ENCODE measurements around the gene PLEKHO1.
"Not testable (repeated sequence)": the region's sequence is repeated elsewhere in the genome, so short reads cannot be mapped to it uniquely, and the experiment has no call there.

The PLEKHO1 gene

GRCh38 chr1:150176593-150176992, 26.9 kb downstream of the PLEKHO1 start:
- DNase-seq = no peak

- no peak for DNase-seq
These were observed 28.8 kb downstream of the PLEKHO1 start for GRCh38 chr1:150178548-150178947.

- no peak for DNase-seq
These were observed 30.2 kb downstream of the PLEKHO1 start for GRCh38 chr1:150179867-150180266.

- DNase-seq = no peak
These were observed 30.8 kb downstream of the PLEKHO1 start for GRCh38 chr1:150180474-150180873.

GRCh38 chr1:150182247-150182646, 32.5 kb downstream of the PLEKHO1 start:
- no peak for DNase-seq

- no peak for DNase-seq
These were observed 33.3 kb downstream of the PLEKHO1 start for GRCh38 chr1:150183061-150183460.

DNA sequence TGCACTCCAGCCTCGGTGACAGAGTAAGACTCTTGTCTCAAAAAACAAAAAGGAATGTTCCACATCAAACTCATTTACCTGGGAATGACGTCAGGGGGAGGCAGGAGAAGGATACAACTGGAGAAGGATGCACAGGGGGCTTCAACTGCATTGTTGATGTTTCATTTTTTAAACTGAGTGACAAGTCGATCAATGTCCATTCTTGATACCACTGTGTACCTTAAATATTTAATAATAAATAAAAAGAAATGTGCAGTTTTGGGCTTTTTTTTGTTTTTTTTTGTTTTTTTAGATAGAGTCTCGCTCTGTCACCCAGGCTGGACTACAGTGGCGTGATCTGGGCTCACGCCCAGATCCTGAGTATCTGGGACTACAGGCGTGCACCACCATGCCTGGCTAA, 35.8 kb downstream of the PLEKHO1 start:
- no peak for DNase-seq

DNA sequence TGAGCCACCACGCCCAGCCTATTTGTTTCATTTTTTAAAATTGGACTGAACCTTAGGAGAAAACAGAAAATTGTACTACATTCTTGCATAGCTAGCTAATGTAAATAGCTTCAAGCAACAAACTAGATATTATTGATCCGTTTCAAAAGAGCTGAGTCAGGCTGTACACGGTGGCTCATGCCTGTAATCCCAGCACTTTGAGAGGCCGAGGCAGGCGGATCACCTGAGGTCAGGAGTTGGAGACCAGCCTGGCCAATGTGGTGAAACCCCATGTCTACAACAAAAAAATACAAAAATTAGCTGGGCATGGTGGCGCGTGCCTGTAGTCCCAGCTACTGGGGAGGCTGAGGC, 36.7 kb downstream of the PLEKHO1 start:
- not testable (repeated sequence) for DNase-seq

GRCh38 chr1:150186789-150187559, 37.3 kb downstream of the PLEKHO1 start:
- peak; percentile 35 for DNase-seq

- no peak for DNase-seq
These were observed 37.8 kb downstream of the PLEKHO1 start for GRCh38 chr1:150187560-150187931.

DNA sequence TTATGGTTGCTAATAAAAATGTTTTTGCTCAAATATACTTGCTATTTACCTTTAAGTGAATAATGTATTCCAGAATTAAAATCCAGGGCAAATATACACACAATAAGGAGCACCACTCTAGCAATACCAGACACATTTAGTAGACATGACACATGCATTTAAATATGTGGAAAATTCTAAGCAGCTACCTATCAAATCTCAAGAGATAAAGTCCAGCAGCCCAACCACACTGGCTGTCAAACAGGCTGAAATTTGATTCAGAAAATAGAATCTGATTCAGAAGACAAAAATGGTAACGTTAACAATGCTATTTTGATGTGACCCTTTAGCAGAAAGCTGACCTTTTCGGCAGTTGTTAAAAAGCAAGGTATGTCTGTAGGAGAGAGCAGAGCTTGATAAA, 42.3 kb downstream of the PLEKHO1 start:
- no peak for DNase-seq

GRCh38 chr1:150194381-150195031, 44.8 kb downstream of the PLEKHO1 start:
- no peak for DNase-seq

DNA sequence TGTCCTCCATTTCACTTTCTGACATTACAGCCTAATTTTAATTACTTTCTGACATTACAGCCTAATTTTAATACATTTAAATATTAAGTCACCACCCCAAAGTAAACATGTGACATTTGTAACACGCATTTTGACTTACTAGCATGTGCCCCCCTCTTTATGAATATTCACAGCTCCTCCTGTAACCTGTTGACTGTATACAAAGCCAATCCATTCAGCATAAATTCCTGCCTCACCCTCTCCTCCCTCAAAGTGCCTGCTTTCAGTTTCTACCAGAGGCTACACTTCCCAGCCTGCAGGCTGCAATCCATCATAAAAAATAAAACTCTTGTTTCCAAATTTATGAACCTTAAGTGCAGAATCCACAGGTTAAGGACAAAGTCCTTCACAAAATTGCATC, 46.7 kb downstream of the PLEKHO1 start:
- no peak for DNase-seq

DNA sequence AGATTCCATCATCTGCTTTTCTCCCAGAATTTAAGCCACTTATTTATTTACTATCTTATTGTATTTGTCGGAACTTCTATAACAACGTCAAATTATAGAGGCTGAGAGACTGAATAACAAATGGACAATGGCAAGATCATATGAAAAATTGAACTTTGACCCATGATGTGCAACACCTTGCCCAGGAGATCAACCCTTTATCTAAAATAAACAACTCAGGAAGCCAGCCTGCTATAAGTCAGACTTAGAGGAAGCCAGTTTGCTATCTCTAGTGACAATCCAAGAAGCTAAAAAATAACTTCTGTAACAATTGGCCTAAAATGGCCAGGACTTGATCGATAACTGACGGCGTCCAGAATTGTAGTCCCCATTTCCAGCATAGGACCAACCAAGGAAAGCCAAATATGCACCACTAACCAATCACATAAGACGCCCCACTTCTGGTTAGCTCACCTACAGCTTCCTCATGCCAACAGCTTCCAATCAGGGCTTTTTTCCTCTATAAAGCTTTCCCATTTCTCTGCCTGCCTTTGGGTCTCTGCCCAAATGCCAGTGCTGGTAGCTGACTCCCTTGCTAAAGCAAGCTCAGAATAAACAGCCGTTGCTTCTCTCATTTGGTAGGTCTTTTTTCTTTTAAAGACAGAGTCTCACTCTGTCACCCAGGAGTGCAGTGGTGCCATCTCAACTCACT, 57.7 kb downstream of the PLEKHO1 start:
- DNase-seq = no peak

- not testable (repeated sequence) for DNase-seq
These were observed 58.7 kb downstream of the PLEKHO1 start for GRCh38 chr1:150208460-150208859.
